Renal pelvis (tissue), 12 donors: ENCODE data around the gene CSAG3. TPM values are rescaled to one million over a fixed set of nuclear protein-coding genes. Genes with fewer than 3 reads are reported as not detected.
"Not testable (repeated sequence)": the region's sequence is repeated elsewhere in the genome, so short reads cannot be mapped to it uniquely, and the experiment has no call there.

ENCODE experiments used
- DNase-seq: peaks from one replicate; pipeline ENCODE4 v3.0.0-alpha.2; 2013
- long read RNA-seq, 16 experiments: transcript quantifications; one replicate each; lab custom pipeline, GENCODE V29; 2026
- polyA plus RNA-seq, 3 donors: library from polyadenylated mRNA; unstranded; fragments of 120-200 nt; gene quantifications; one replicate each; pipeline ENCODE4 v1.2.1, GENCODE V29; 2013; ENCODE audit not compliant: insufficient read length in 3 of 3

Gene CSAG3
- polyA plus RNA-seq, result not detected
- long read RNA-seq, donor 1, result 0 reads
- long read RNA-seq, donor 2, result 0 reads
- long read RNA-seq, donor 3, result 0 reads
- long read RNA-seq, donor 4, result 0 reads
- long read RNA-seq, donor 5, result 0 reads
- long read RNA-seq, donor 6, result 0 reads
- long read RNA-seq, donor 7, result 0 reads
- long read RNA-seq, donor 8, result 0 reads
- long read RNA-seq, donor 9, result 0 reads
- long read RNA-seq, donor 10, result 0 reads
- long read RNA-seq, donor 11, result 0 reads
- long read RNA-seq, donor 12, result 0 reads
- long read RNA-seq, donor 13, result 0 reads
- long read RNA-seq, donor 14, result 0 reads
- long read RNA-seq, donor 15, result 0 reads
- long read RNA-seq, donor 16, result 0 reads

DNA sequence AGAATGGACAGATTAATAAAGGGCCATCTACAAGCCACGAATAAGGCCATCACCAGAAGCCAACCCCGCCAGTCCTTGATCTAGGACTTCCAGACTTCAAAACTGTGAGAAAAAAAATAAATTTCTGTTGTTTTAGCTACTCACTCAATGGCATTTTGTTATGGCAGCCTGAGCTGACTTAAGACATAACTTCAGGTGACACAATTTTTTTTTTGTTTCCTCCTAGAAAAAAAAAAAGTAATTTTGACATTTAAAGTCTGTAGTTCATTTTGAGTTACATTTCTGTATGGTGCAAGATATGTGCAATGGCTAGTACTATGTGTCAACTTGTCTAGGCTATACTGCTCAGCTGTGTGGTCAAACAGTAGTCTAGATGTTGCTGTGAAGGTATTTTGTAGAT, at the start of gene CSAG3:
TSS of gene CSAG3 (plus strand) at position 301 of the 400 bp plus-strand sequence.
- not testable (repeated sequence) for DNase-seq

DNA sequence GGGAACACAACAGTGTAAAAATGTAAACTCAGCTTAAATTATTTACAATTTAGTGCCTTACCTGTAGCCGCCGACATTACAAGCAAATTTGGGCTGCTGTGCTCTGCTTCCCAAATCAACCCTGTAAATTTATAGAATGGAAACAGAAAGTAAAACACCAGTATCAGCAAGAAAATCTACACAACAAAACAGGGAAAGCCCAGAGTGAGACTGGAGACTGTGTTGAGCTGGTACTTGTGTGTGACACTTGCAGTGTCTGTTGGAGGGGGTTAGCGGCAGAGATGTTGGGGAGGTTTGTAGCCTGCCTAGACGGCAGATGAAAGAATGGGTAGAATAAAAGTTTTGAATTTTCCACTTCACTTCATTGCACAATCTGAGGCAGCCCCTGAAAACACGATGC, 45.8 kb upstream of the CSAG3 start:
- not testable (repeated sequence) for DNase-seq

DNA sequence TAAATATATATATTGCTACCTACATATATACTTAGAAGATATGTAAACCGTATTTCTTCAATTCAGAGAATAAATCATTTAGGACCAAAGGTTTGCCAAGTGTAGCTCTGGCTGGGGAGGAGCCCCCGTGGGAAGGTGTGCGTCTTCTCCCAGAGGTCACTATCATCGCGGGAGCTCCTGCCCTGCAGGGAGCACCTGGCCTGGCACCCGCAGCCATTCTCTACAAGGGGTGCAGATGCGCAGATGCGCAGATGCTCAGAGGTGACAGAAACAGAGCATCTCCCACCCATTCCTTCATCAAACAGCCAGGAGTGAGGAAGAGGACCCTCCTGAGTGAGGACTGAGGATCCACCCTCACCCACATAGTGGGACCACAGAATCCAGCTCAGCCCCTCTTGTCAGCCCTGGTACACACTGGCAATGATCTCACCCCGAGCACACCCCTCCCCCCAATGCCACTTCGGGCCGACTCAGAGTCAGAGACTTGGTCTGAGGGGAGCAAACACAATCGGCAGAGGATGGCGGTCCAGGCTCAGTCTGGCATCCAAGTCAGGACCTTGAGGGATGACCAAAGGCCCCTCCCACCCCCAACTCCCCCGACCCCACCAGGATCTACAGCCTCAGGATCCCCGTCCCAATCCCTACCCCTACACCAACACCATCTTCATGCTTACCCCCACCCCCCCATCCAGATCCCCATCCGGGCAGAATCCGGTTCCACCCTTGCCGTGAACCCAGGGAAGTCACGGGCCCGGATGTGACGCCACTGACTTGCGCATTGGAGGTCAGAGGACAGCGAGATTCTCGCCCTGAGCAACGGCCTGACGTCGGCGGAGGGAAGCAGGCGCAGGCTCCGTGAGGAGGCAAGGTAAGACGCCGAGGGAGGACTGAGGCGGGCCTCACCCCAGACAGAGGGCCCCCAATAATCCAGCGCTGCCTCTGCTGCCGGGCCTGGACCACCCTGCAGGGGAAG, 44.9 kb upstream of the CSAG3 start, which contains the start of gene MAGEA2B:
TSS of gene MAGEA2B (plus strand) at position 814 of the 973 bp plus-strand sequence. CDS start 2,479 bp downstream, outside the sequence.
- DNase-seq, result not testable (repeated sequence)

DNA sequence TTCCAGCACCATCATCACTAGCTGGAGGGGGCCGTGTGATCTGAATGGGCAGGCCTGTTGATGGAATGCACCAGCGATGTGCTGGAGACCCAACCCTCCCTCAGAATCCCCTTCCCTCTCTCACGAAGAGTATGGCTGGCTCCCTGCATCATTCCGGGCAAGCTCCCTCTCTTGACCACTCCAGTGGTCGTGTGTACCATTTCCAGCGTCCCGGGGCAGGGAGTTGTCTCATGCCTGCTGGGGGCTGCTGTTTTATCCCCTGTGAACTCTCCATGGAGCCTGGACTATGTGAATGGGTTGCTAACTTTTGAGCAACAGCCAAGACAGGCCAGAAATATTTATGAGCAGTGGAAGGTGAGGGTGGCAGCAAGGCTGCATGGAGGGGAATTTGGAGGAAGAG, 33.6 kb upstream of the CSAG3 start:
- no peak for DNase-seq

DNA sequence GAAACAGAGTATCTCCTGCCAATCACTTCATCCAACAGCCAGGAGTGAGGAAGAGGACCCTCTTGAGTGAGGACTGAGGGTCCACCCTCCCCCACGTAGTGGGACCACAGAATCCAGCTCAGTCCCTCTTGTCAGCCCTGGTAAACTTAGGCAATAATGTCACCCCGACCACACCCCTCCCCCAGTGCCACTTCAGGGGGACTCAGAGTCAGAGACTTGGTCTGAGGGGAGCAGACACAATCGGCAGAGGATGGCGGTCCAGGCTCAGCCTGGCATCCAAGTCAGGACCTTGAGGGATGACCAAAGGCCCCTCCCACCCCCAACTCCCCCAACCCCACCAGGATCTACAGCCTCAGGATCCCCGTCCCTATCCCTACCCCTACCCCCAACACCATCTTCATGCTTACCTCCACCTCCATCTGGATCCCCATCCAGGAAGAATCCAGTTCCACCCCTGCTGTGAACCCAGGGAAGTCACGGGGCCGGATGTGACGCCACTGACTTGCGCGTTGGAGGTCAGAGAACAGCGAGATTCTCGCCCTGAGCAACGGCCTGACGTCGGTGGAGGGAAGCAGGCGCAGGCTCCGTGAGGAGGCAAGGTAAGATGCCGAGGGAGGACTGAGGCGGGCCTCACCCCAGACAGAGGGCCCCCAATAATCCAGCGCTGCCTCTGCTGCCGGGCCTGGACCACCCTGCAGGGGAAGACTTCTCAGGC, 25.6 kb upstream of the CSAG3 start, which contains the start of the genes CSAG1 and MAGEA12:
TSS of gene CSAG1 (minus strand) at position 461 of the 715 bp plus-strand sequence. CDS start 1,261 bp downstream, outside the sequence.
TSS of gene MAGEA12 (plus strand) at position 497 of the 715 bp plus-strand sequence. CDS start 2,405 bp downstream, outside the sequence.
- DNase-seq, result no peak

DNA sequence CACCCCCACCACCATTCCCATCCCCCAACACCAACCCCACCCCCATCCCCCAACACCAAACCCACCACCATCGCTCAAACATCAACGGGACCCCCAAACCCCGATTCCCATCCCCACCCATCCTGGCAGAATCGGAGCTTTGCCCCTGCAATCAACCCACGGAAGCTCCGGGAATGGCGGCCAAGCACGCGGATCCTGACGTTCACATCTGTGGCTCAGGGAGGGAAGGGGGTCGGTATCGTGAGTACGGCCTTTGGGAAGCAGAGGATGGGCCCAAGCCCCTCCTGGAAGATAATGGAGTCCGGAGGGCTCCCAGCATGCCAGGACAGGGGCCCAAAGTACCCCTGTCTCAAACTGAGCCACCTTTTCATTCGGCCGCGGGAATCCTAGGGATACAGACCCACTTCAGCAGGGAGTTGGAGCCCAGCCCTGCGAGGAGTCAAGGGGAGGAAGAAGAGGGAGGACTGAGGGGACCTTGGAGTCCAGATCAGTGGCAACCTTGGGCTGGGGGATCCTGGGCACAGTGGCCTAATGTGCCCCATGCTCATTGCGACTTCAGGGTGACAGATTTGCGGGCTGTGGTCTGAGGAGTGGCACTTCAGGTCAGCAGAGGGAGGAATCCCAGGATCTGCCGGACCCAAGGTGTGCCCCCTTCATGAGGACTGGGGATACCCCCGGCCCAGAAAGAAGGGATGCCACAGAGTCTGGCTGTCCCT, 24.7 kb upstream of the CSAG3 start:
- not testable (repeated sequence) for DNase-seq

DNA sequence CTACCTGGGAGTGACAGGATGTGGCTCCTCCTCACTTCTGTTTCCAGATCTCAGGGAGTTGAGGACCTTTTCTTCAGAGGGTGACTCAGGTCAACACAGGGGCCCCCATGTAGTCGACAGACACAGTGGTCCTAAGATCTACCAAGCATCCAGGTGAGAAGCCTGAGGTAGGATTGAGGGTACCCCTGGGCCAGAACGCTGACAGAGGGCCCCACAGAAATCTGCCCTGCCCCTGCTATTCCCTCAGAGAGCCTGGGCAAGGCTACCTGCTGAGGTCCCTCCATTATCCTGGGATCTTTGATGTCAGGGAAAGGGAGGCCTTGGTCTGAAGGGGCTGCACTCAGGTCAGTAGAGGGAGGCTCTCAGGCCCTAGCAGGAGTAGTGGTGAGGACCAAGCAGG, 23.9 kb upstream of the CSAG3 start:
- DNase-seq, result no peak

DNA sequence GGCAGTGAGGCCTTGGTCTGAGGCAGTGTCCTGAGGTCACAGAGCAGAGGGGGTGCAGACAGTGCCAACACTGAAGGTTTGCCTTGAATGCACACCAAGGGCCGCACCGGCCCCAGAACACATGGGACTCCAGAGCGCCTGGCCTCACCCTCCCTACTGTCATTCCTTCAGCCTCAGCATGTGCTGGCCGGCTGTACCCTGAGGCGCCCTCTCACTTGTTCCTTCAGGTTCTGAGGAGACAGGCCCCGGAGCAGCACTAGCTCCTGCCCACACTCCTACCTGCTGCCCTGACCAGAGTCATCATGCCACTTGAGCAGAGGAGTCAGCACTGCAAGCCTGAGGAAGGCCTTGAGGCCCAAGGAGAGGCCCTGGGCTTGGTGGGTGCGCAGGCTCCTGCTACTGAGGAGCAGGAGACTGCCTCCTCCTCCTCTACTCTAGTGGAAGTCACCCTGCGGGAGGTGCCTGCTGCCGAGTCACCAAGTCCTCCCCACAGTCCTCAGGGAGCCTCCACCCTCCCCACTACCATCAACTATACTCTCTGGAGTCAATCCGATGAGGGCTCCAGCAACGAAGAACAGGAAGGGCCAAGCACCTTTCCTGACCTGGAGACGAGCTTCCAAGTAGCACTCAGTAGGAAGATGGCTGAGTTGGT, 23.0 kb upstream of the CSAG3 start:
- DNase-seq, result no peak

DNA sequence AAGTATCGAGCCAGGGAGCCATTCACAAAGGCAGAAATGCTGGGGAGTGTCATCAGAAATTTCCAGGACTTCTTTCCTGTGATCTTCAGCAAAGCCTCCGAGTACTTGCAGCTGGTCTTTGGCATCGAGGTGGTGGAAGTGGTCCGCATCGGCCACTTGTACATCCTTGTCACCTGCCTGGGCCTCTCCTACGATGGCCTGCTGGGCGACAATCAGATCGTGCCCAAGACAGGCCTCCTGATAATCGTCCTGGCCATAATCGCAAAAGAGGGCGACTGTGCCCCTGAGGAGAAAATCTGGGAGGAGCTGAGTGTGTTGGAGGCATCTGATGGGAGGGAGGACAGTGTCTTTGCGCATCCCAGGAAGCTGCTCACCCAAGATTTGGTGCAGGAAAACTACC, 22.5 kb upstream of the CSAG3 start:
- not testable (repeated sequence) for DNase-seq

DNA sequence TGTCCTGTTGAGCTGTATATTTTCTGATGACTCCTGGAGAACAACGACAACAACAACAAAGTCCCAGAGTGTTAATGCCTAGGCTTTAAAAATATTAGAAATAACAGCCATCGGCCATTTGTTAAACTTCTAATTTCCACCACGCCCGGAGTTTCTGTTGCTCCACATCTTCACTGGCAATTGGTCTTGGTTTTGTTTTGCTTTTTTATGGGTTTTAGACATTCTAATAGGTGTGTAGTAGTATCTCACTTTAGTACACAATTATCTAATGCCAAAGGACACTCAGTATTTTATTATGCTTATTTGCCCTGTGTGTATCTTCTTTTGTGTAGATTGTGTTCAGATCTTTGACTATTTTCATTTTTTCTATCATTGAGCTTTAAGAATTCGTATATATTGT, 20.5 kb upstream of the CSAG3 start:
- DNase-seq, result no peak

DNA sequence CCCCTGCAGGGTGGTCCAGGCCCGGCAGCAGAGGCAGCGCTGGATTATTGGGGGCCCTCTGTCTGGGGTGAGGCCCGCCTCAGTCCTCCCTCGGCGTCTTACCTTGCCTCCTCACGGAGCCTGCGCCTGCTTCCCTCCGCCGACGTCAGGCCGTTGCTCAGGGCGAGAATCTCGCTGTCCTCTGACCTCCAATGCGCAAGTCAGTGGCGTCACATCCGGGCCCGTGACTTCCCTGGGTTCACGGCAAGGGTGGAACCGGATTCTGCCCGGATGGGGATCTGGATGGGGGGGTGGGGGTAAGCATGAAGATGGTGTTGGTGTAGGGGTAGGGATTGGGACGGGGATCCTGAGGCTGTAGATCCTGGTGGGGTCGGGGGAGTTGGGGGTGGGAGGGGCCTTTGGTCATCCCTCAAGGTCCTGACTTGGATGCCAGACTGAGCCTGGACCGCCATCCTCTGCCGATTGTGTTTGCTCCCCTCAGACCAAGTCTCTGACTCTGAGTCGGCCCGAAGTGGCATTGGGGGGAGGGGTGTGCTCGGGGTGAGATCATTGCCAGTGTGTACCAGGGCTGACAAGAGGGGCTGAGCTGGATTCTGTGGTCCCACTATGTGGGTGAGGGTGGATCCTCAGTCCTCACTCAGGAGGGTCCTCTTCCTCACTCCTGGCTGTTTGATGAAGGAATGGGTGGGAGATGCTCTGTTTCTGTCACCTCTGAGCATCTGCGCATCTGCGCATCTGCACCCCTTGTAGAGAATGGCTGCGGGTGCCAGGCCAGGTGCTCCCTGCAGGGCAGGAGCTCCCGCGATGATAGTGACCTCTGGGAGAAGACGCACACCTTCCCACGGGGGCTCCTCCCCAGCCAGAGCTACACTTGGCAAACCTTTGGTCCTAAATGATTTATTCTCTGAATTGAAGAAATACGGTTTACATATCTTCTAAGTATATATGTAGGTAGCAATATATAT, 5.0 kb upstream of the CSAG3 start, which contains the start of gene MAGEA2:
TSS of gene MAGEA2 (minus strand) at position 157 of the 965 bp plus-strand sequence. CDS start 2,479 bp downstream, outside the sequence.
- not testable (repeated sequence) for DNase-seq

DNA sequence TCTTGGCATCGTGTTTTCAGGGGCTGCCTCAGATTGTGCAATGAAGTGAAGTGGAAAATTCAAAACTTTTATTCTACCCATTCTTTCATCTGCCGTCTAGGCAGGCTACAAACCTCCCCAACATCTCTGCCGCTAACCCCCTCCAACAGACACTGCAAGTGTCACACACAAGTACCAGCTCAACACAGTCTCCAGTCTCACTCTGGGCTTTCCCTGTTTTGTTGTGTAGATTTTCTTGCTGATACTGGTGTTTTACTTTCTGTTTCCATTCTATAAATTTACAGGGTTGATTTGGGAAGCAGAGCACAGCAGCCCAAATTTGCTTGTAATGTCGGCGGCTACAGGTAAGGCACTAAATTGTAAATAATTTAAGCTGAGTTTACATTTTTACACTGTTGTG, 4.1 kb upstream of the CSAG3 start:
- DNase-seq, result not testable (repeated sequence)

DNA sequence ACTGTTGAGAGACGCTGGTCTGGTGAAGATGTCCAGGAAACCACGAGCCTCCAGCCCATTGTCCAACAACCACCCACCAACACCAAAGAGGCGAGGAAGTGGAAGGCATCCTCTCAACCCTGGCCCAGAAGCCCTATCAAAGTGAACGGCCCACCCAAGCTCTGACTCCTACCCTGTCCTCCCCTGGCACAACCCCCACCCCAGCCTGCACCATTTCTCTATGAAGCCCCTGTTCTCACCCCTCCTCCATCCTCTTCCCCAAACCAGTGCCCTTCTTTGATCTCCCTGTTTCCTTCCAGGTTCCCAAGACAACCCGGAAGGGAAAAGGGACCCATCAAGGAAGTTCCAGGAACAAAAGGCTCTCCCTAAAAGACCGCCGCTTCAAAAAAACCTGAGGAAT, 526 bp downstream of the CSAG3 start:
- not testable (repeated sequence) for DNase-seq

DNA sequence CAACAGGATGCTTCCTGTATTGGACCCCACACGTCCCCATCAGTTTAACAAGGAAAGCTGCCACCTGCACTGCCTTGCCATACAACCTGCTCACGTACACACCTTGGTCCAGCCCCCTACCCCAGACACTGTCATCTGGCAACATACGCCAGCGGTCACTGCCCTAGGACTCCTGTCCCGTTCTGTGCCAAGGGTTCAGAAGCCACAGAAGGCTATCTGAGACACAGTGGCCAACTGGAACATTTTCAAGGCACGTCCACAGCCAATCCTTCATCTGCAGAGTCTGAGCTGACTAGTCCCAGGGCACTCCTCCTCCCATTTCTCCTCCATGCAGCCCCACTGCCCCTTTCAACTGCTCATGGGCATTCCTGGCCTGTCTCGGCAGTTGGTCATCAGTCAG, 2.6 kb downstream of the CSAG3 start:
- not testable (repeated sequence) for DNase-seq

DNA sequence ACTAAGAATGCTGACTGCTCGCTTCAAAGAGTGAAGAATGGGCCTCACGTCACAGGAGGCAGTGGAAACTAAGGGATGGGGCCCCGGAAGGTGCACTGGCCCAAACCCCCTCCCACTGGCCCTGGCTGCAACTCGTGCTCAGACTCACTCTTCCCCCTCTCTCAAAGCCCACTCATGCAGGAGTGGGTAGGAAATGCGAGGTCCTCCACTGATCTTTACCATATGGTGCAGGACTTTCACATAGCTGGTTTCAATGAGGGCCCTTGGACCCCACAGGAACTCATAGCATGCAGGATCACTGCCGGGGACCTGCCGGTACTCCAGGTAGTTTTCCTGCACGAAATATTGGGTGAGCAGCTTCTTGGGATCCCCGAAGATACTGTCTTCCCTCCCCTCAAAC, 7.5 kb downstream of the CSAG3 start:
- not testable (repeated sequence) for DNase-seq

DNA sequence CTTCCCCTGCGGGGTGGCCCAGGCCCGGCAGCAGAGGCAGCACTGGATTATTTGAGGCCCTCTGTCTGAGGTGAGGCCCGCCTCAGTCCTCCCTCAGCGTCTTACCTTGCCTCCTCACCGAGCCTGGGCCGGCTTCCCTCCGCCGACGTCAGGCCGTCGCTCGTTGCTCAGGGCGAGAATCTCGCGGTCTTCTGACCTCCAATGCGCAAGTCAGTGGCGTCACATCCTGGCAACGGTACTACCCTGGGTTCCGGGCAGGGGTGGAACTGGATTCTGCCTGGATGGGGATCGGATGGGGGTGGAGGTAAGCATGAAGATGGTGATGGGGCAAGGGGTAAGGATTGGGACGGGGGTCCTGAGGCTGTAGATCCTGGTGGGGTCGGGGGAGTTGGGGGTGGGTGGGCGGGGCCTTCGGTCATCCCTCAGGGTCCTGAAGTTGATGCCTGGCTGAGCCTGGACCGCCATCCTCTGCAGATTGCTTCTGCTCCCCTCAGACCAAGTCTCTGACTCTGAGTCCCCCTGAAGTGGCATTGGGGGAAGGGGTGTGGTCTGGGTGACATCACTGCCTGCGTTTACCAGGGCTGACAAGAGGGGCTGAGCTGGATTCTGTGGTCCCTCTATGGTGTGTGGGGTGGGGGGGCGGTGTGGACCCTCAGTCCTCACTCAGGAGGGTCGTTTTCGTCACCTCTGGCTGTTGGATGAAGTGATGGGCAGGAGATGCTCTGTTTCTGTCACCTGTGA, 10.7 kb downstream of the CSAG3 start, which contains the start of gene MAGEA6:
TSS of gene MAGEA6 (minus strand) at position 141 of the 741 bp plus-strand sequence. CDS start 2,039 bp downstream, outside the sequence.
- not testable (repeated sequence) for DNase-seq

DNA sequence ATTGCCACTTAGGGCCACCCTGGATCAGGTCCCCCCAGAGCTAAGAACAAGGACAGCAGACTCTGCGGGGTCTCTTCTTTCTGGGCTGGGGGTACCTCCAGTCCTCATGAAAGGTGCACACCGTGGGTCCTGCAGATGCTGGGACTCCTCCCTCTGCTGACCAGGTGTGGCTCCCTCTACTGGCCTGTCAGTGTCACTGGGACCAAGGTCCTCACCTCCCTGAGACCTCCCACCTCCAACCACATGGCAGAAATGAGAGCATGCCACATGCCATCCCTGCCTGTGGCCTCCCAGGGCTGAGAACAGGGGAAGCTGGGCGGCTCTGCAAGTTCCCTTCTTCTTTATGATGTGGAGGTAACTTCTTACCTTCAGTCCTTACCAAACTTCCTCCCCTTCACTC, 28.0 kb downstream of the CSAG3 start:
- not testable (repeated sequence) for DNase-seq

DNA sequence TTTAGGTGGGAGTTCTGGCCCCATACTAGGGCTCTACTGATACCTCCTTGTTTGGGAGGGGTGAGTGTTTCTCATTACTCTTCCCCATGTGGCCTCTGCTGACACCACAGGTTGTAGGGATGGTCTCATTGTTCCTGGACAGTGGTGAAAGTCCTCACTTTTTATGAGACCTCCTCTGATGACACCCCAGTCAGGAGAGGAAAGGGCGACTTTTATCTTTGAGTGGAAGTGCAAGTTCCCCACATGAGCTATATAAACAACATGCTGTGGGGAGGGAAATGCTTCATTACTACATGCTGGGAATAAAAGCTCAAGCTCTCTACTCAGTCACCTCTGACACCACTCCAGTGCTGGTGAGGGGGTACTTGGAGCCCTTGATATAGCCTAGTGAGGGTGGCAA, 39.9 kb downstream of the CSAG3 start:
- DNase-seq, result no peak
